GM21360 (cell line): Measurements from ENCODE around the gene IGF1R.

Experiments
- ATAC-seq: cut with Tn5 transposase; IDR thresholded peaks from one replicate; pipeline ENCODE4 v1.9.1; 2021; ENCODE audit warnings: mild to moderate bottlenecking, moderate library complexity; ENCODE audit not compliant: unreplicated experiment

Gene IGF1R

GRCh38 chr15:98876451-98877369, 228.4 kb downstream of the IGF1R start:
- no peak for ATAC-seq

GRCh38 chr15:98878172-98878571, 229.8 kb downstream of the IGF1R start:
- no peak for ATAC-seq

GRCh38 chr15:98878862-98879261, 230.5 kb downstream of the IGF1R start:
- ATAC-seq = no peak

GRCh38 chr15:98881526-98882520, 233.5 kb downstream of the IGF1R start:
- ATAC-seq = peak; percentile 42

GRCh38 chr15:98883478-98883877, 235.1 kb downstream of the IGF1R start:
- no peak for ATAC-seq

- ATAC-seq = no peak
Observed at GRCh38 chr15:98884894-98885293, 236.6 kb downstream of the IGF1R start.

GRCh38 chr15:98887976-98888375, 239.6 kb downstream of the IGF1R start:
- ATAC-seq = no peak

GRCh38 chr15:98888820-98889479, 240.6 kb downstream of the IGF1R start:
- ATAC-seq = peak; percentile 49

- ATAC-seq = no peak
Observed at GRCh38 chr15:98889930-98890695, 241.8 kb downstream of the IGF1R start.

GRCh38 chr15:98891301-98891700, 243.0 kb downstream of the IGF1R start:
- ATAC-seq = no peak

GRCh38 chr15:98893401-98893800, 245.1 kb downstream of the IGF1R start:
- no peak for ATAC-seq

GRCh38 chr15:98894312-98894711, 246.0 kb downstream of the IGF1R start:
- ATAC-seq = no peak

- no peak for ATAC-seq
Observed at GRCh38 chr15:98896002-98896721, 247.8 kb downstream of the IGF1R start.

GRCh38 chr15:98896802-98897732, 248.7 kb downstream of the IGF1R start:
- ATAC-seq = no peak

- ATAC-seq = no peak
Observed at GRCh38 chr15:98898122-98898521, 249.8 kb downstream of the IGF1R start.

- no peak for ATAC-seq
Observed at GRCh38 chr15:98899272-98900021, 251.1 kb downstream of the IGF1R start.

- ATAC-seq = no peak
Observed at GRCh38 chr15:98900356-98900755, 252.0 kb downstream of the IGF1R start.
